Omental fat pad (tissue), 4 donors: ENCODE data around the gene ADRA1B. TPM values are rescaled to one million over a fixed set of nuclear protein-coding genes. Genes with fewer than 3 reads are reported as not detected.

Source experiments
- ATAC-seq: fragments of 150-250 bp; one replicate; pipeline ENCODE4 v1.9.1; 2016; ENCODE audit warnings: mild to moderate bottlenecking, moderate library complexity; ENCODE audit not compliant: low FRiP score
- DNase-seq: peaks from one replicate; pipeline ENCODE4 v3.0.0-alpha.2; 2019; ENCODE audit warnings: low spot score
- total RNA-seq, 4 donors: library from RNA; depleted of rRNA; stranded (reverse); fragments of >200 nt; gene quantifications; one replicate each; pipeline ENCODE4 v1.1.0, GENCODE V29; 2016
- TF ChIP-seq, protein P1 (sequence below), 3 donors: fragments of 450-650 bp; IDR thresholded peaks; one replicate each; pipeline ENCODE4 v1.5.1; 2016 to 2017; ENCODE audit warnings: antibody characterized with exemption in 3 of 3, mild to moderate bottlenecking in 3 of 3, moderate library complexity in 2 of 3

Gene ADRA1B
- total RNA-seq, 4 donors from 2014 or later, result 1.6 to 13.1 (median 7.5) TPM

DNA sequence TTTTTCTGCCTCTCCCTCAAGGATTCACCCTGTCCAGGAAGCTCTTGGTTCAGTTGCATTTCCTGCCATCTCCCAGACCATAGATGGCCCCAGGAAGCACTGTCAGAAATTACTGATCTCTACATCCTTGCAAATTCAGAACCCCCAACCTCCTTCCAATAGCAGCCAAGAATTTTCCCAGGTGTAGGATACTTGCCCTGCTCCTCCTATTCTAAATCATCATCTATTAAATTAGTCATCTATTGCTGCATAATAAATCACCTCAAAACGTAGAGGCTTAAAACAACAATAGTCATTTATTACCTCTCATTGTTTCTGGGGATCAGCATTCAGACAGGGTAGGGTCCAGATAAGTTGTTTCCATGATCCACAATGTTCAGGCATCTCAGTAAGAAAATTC, 26.1 kb upstream of the ADRA1B start:
- DNase-seq (no peak), ATAC-seq (no peak)
- TF ChIP-seq, protein P1, sequence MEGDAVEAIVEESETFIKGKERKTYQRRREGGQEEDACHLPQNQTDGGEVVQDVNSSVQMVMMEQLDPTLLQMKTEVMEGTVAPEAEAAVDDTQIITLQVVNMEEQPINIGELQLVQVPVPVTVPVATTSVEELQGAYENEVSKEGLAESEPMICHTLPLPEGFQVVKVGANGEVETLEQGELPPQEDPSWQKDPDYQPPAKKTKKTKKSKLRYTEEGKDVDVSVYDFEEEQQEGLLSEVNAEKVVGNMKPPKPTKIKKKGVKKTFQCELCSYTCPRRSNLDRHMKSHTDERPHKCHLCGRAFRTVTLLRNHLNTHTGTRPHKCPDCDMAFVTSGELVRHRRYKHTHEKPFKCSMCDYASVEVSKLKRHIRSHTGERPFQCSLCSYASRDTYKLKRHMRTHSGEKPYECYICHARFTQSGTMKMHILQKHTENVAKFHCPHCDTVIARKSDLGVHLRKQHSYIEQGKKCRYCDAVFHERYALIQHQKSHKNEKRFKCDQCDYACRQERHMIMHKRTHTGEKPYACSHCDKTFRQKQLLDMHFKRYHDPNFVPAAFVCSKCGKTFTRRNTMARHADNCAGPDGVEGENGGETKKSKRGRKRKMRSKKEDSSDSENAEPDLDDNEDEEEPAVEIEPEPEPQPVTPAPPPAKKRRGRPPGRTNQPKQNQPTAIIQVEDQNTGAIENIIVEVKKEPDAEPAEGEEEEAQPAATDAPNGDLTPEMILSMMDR (IDR thresholded peaks at IDR 0.05), result no peak

DNA sequence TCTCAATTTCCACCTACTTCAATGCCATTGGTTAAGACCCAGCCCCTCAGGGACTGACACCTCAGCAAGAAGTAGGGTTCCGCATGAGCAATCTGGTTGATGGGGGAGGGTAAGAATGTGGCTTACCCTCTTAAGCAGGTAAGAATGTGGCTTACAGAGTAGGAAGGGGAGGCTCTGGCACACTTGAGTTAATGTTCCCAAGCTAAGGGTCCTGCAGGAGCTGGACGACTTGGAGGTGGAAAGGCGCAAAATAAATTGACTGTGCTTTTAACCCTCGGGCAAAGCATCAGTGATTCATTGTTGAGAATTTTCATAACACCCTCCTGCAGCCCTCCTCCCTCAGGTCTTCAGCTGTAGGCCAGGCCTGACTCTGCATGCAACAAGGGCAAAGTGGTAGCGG, 24.9 kb upstream of the ADRA1B start:
- TF ChIP-seq, protein P1 (IDR thresholded peaks at IDR 0.05), result no peak
- ATAC-seq (no peak), DNase-seq (no peak)

DNA sequence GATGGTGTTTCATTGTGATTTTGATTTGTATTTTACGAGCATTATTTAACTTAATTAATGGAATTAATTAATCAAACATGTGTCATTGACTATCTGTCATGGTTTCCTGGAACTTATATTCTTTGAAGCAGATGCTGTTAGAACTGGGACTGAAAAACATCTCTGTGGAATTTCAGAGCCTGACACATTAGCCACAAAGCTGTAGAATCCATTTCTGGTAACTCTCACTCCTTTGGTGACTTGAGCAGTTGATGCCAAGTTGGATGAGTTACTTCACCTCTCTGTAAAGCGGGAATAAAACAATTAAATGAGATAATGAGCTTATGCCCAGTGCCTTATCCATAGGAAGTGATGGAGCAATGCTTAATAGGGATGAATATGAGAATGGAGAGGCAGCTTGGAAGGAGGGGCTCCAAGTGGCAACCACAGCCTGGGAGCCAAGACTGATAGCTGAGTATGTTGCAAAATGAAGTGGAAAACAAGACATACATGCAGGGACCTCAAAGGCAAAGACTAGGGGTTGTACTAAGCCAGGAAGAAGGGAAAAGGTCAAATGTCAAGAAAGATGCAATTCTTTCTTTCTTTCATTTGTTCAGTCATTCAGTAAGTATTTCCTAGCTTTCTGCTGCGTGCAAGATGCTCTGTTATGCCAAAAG, 23.1 kb upstream of the ADRA1B start:
- ATAC-seq (no peak), DNase-seq (no peak)
- TF ChIP-seq, protein P1 (IDR thresholded peaks at IDR 0.05), result no peak

DNA sequence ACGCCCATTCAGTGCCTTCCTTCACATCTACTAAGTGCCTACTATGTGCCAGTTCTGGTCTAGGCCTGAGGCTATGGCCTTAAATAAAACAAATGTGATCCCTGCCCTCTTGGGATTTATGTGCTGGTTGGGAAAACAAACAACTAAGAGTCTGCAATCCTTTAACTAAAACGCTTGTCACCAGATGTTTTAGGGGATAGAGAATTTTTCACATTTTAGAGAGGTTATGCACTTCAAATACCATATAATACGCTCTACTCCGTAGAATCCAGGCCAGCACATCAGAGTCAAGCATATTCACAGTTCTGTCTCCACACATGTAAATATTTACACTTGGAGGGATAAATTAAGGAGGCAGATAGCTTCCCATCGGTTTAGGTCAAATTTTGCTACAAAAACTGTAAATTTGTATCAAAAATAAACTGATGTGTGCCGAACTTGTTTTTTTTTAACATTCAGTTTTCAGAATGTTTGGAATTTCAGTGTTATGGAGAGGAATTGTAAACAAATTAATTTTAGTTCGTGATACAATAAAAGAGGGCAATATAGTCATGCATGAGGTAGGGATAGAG, 22.0 kb upstream of the ADRA1B start:
- TF ChIP-seq, protein P1 (IDR thresholded peaks at IDR 0.05), result no peak
- DNase-seq (no peak), ATAC-seq (no peak)

DNA sequence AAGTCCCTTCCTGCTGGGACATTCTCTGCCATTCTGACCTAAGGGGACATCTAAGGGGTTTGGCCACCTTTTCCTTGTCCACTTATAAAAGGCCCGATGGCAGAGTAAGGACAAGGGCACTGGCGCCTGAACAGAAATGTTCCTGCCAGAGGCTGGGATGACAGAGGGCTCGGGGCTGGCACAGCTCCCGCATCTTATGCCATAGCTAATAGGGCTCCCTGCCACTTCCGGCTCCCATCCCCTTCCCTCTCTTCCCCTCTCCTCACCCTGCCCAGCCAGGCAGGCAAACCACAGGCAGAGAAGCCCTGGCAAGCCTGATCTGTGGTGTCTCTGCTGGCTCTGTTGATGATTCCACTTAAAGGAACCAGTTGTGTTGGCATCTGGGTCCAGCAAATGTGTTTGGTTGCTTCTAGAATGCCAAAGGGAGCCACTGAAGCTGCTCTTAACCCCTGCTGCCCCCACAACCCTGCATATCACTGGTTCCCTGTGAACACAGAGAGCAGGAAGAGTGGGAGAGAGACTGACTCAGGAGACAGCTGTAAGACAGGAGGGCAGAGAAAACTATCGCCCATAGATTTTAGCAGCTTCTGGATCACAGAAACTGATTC, 18.4 kb upstream of the ADRA1B start:
- TF ChIP-seq, protein P1 (IDR thresholded peaks at IDR 0.05), result no peak
- DNase-seq (no peak), ATAC-seq (no peak)

DNA sequence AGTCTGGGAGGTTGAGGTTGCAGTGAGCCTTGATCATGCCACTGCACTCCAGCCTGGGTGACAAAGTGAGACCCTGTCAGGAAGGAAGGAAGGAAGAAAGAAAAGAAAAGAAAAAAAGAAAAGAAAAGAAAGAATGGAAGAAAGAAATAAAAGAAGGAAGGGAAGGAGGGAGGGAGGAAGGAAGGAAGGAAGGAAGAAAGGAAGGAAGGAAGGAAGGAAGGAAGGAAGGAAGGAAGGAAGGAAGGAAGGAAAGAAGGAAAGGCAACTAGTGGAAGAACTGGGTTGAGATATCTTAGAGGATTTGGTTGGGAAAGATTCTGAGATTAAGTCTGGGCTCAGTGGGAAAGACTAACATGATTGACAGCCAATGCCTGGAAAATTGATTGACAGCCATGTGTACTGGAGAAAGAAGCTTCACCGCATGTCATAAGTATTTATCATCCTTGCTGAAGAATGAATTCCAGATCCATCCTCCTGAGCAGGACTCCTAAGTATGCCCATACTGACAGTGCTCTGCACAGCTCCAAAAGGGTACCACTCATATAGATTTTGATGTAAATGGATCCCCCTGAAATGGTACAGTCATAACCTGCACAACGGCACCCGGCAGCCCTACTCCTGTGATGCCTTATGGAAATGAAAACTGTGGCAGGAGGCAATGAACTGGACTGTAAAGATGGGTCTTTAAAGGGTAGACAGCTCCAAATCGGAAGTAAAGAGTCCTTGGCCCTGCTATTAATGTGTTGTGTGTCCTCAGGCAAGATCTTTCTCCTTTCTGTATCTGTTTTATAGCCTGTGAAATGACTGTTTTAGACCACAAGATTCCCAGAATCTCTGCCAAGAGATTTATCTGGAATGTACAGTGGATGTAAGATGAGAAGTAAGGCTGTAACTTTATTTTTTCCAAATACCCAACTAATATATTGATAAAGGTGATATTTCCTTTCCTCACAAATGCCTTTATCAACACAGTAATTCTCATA, 16.9 kb upstream of the ADRA1B start:
- ATAC-seq, result no peak
- DNase-seq, result no peak
- TF ChIP-seq, protein P1 (IDR thresholded peaks at IDR 0.05), result no peak
